OCI-LY3 (cell line): Measurements from ENCODE around the gene HDAC4.
A peak's percentile ranks its signal among the peaks of the same experiment; 100 is the strongest.

Experiments used
- H2AFZ ChIP-seq: fragments of 200-600, 300-600 bp; shearing (Covaris generic); 2 replicates; pipeline ENCODE4 v1.6.0; 2014; ENCODE audit warnings: antibody characterized with exemption, low read depth, low read length
- H3K27ac ChIP-seq: fragments of 200-600, 300-600 bp; sonication (generic); 2 replicates; pipeline ENCODE4 v1.5.1; 2014; ENCODE audit warnings: mild to moderate bottlenecking, low read length, moderate library complexity, mixed read lengths
- H3K27me3 ChIP-seq: fragments of 200-600, 300-600 bp; sonication (generic); 2 replicates; pipeline ENCODE4 v1.6.1; 2014; ENCODE audit warnings: low read depth, low read length, mixed read lengths
- H3K36me3 ChIP-seq: fragments of 200-600, 300-600 bp; sonication (generic); replicated peaks from 2 replicates; pipeline ENCODE3; 2014; ENCODE audit warnings: low read depth, low read length, mixed read lengths
- H3K4me1 ChIP-seq: fragments of 300-600, 200-600 bp; sonication (generic); 2 replicates; pipeline ENCODE4 v1.6.1; 2014; ENCODE audit warnings: low read length, mixed read lengths
- H3K4me2 ChIP-seq: fragments of 200-600, 300-600 bp; sonication (generic); 2 replicates; pipeline ENCODE4 v1.6.1; 2014; ENCODE audit warnings: low read length, mixed read lengths
- H3K4me3 ChIP-seq: fragments of 300-600, 200-600 bp; sonication (generic); 2 replicates; pipeline ENCODE4 v1.5.1; 2014; ENCODE audit warnings: antibody characterized with exemption, mild to moderate bottlenecking, low read length, moderate library complexity
- H3K79me2 ChIP-seq: fragments of 300-600, 200-600 bp; shearing (Covaris generic); 2 replicates; pipeline ENCODE4 v1.6.1; 2014; ENCODE audit warnings: mild to moderate bottlenecking, low read length, mixed read lengths
- H3K9ac ChIP-seq: fragments of 300-600, 200-600 bp; shearing (Covaris generic); 2 replicates; pipeline ENCODE4 v1.6.0; 2014; ENCODE audit warnings: mild to moderate bottlenecking, low read length, moderate library complexity
- H3K9me3 ChIP-seq: fragments of 200-600, 300-600 bp; shearing (Covaris generic); 2 replicates; pipeline ENCODE4 v1.6.1; 2014; ENCODE audit warnings: low read length, mixed read lengths; ENCODE audit not compliant: insufficient read depth
- H4K20me1 ChIP-seq: fragments of 200-600, 300-600 bp; sonication (generic); 2 replicates; pipeline ENCODE4 v1.6.1; 2016; ENCODE audit warnings: low read length, mixed read lengths; ENCODE audit not compliant: insufficient read depth
- CTCF ChIP-seq: fragments of 200-600, 300-600 bp; sonication (generic); IDR thresholded peaks from 2 replicates; pipeline ENCODE4 v1.5.1; 2014; ENCODE audit warnings: antibody characterized with exemption, low read length, low read depth
- EZH2phosphoT487 ChIP-seq: fragments of 200-600 bp; shearing (Covaris generic); IDR thresholded peaks from 2 replicates; pipeline ENCODE4 v1.6.1; 2018; ENCODE audit warnings: antibody characterized with exemption, mixed run types, low read depth

The HDAC4 gene

GRCh38 chr2:239266434-239266766 lies 134.4 kb downstream of the HDAC4 start:
- H3K4me3 ChIP-seq = no peak overlapping the region
- H2AFZ ChIP-seq = no peak overlapping the region
- H3K79me2 ChIP-seq = no peaks in the 10 kb centered on the region
- H3K36me3 ChIP-seq = no peaks in the 10 kb centered on the region
- no peak overlapping the region for H3K4me2 ChIP-seq
- TF ChIP-seq CTCF = no peak
- no peak for TF ChIP-seq EZH2phosphoT487
- no peak overlapping the region for H3K9ac ChIP-seq
- H4K20me1 ChIP-seq = peaks cover 77% of the 10 kb centered on the region
- peaks cover 28% of the 10 kb centered on the region for H3K4me1 ChIP-seq
- H3K27me3 ChIP-seq = peaks cover 27% of the 10 kb centered on the region
- H3K9me3 ChIP-seq = no peaks in the 10 kb centered on the region
- H3K27ac ChIP-seq = no peak overlapping the region

- Histone ChIP-seq H3K4me3 (no peak overlapping the region), H3K27ac (no peak overlapping the region), H3K79me2 (no peaks in the 10 kb centered on the region), H3K27me3 (peaks cover 26% of the 10 kb centered on the region), H3K4me2 (0 out of 2 replicates have a peak overlapping the region, but pooled peaks have one; percentile 33), H4K20me1 (peaks cover 77% of the 10 kb centered on the region), H3K4me1 (peaks cover 28% of the 10 kb centered on the region), H3K9ac (no peak overlapping the region), H3K9me3 (no peaks in the 10 kb centered on the region), H2AFZ (no peak overlapping the region), H3K36me3 (no peaks in the 10 kb centered on the region)
- TF ChIP-seq EZH2phosphoT487 (no peak), CTCF (no peak)
Measured at GRCh38 chr2:239265681-239266433, 135.0 kb downstream of the HDAC4 start.

DNA sequence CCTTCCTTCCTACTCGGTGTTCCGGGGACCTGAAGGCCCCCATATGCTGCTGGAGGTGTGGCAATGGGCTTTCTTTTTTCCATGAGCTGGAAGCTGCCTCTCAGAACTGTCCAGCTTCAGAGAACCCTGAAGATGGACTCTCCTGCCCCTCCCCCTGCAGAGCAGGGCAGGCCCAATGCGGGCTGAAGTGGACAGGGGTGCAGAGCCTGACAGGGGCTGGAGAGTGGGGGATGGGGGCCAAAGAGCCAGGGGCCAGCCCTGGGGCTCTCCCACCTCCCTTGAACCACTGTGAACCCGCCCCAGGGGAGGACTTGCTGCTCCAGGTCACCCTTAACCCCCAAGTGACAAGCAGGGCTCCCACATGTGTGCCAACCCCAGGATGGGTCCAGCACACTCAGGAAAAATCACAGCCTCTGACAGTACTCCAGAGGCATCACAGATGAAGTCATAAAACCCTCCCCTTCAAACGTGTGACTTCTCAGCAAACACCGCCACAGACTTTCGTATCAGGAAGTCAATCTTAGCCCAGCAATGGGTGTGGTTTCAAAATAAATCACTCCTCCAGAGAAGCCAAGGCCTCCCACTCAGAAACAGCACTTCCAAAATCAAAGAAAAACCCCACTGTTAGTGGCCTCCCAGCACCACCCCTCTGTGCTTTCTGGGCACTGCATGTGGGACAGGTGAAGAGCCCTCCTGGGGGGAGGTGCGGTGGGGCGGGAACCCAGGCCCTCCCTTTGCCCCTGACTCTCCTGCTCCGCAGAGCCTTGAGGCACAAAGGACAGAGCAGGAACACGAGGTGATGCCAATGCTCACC lies 135.8 kb downstream of the HDAC4 start:
- Histone ChIP-seq H3K9ac (no peak overlapping the region), H3K4me3 (no peak overlapping the region), H3K27ac (no peak overlapping the region), H3K36me3 (no peaks in the 10 kb centered on the region), H3K4me2 (peak overlapping the region; percentile 33), H3K4me1 (peaks cover 28% of the 10 kb centered on the region), H2AFZ (no peak overlapping the region), H3K27me3 (peaks cover 26% of the 10 kb centered on the region), H3K79me2 (no peaks in the 10 kb centered on the region), H3K9me3 (no peaks in the 10 kb centered on the region), H4K20me1 (peaks cover 76% of the 10 kb centered on the region)
- TF ChIP-seq CTCF (no peak), EZH2phosphoT487 (no peak)

- H3K36me3 ChIP-seq = no peaks in the 10 kb centered on the region
- no peak overlapping the region for H2AFZ ChIP-seq
- TF ChIP-seq EZH2phosphoT487 (no peak), CTCF (no peak)
- H4K20me1 ChIP-seq = peaks cover 76% of the 10 kb centered on the region
- H3K27me3 ChIP-seq = peaks cover 22% of the 10 kb centered on the region
- no peaks in the 10 kb centered on the region for H3K79me2 ChIP-seq
- no peak overlapping the region for H3K9ac ChIP-seq
- H3K9me3 ChIP-seq = no peaks in the 10 kb centered on the region
- H3K4me1 ChIP-seq = peaks cover 33% of the 10 kb centered on the region
- H3K27ac ChIP-seq = no peak overlapping the region
- H3K4me3 ChIP-seq = no peak overlapping the region
- peak overlapping the region; percentile 33 for H3K4me2 ChIP-seq
Measured at GRCh38 chr2:239264492-239264837, 136.4 kb downstream of the HDAC4 start.
